Heart right ventricle (tissue), 16 donors: ENCODE measurements around the gene MRPL4. TPM values are rescaled to one million over a fixed set of nuclear protein-coding genes. Genes with fewer than 3 reads are reported as not detected.
A peak's percentile ranks its signal among the peaks of the same experiment; 100 is the strongest.
"Not testable (repeated sequence)": the region's sequence is repeated elsewhere in the genome, so short reads cannot be mapped to it uniquely, and the experiment has no call there.

ENCODE experiments used
- ATAC-seq, 8 donors: fragments of 200-7000 bp; cut with Tn5 transposase; one replicate each; pipeline ENCODE4 v1.9.1; 2020; ENCODE audit warnings: mild to moderate bottlenecking in 8 of 8, moderate library complexity in 8 of 8, moderate number of reproducible peaks in 1 of 8
- DNase-seq, 2 donors: peaks; one replicate each; pipeline ENCODE4 v3.0.0-alpha.2; 2020
- H3K27ac ChIP-seq, 10 donors: fragments of 200-600 bp; sonication (generic) in 2 of 10; one replicate each; pipeline versions ENCODE4 v1.5.0 to v1.8.0; 2020 to 2022; ENCODE audit warnings: mild to moderate bottlenecking in 3 of 10
- H3K27me3 ChIP-seq, 7 donors: fragments of 200-600 bp; one replicate each; pipeline ENCODE4 v1.8.0; 2021 to 2022; ENCODE audit warnings: mild to moderate bottlenecking in 2 of 7
- H3K36me3 ChIP-seq, 9 donors: fragments of 200-600 bp; sonication (generic) in 1 of 9; one replicate each; pipeline versions ENCODE4 v1.5.0 to v1.8.0; 2020 to 2022; ENCODE audit warnings: mild to moderate bottlenecking in 2 of 9
- H3K4me1 ChIP-seq, 9 donors: fragments of 200-600 bp; sonication (generic) in 1 of 9; one replicate each; pipeline versions ENCODE4 v1.5.0 to v1.8.0; 2020 to 2022; ENCODE audit warnings: mild to moderate bottlenecking in 4 of 9
- H3K4me3 ChIP-seq, 10 donors: fragments of 200-600 bp; sonication (generic) in 2 of 10; one replicate each; pipeline versions ENCODE4 v1.5.0 to v1.8.0; 2020 to 2022; ENCODE audit warnings: mild to moderate bottlenecking in 7 of 10, moderate library complexity in 2 of 10
- H3K9me3 ChIP-seq, 11 donors: fragments of 200-600 bp in 10 of 11; sonication (generic) in 2 of 11; one replicate each; pipeline versions ENCODE4 v1.5.0 to v1.8.0; 2013 to 2022; ENCODE audit warnings: mild to moderate bottlenecking in 2 of 11, control low read depth in 1 of 11, moderate library complexity in 1 of 11
- WGBS, 2 donors: extraction: QIAGEN DNeasy Blood & Tissue Kit; methylation state at CpG; one replicate each; pipeline ENCODE4 v1.1.7; 2013; ENCODE audit warnings: inconsistent platforms in 1 of 2; 5-methylcytosine and 5-hydroxymethylcytosine counted together
- intact Hi-C, 10 donors: fragments of 100-400 bp; cut with DNase I; formaldehyde crosslinking; loops; one replicate each; pipeline versions ENCODE4 v1.11.1 to v1.14.2; 2022
- polyA plus RNA-seq, 2 donors: library from polyadenylated mRNA; stranded (reverse); fragments of 200-250 nt; gene quantifications; one replicate each; pipeline ENCODE4 v1.2.3, GENCODE V29; 2013
- total RNA-seq, 10 donors: library from RNA; stranded (reverse); fragmentation: NEBNext Ultra II Directional in 3 of 10; extraction: Animal tissue kit (Norgen Biotek cat#: 25700) in 3 of 10; gene quantifications; one replicate each; pipeline versions ENCODE4 v1.2.1 to v1.2.4, GENCODE V29; 2021 to 2023
- TF ChIP-seq, protein P1 (sequence below), 9 donors: fragments of 200-600 bp; sonication (generic) in 2 of 9; IDR thresholded peaks; one replicate each; pipeline versions ENCODE4 v1.5.0 to v1.8.0; 2021 to 2022; ENCODE audit warnings: antibody characterized with exemption in 9 of 9, mild to moderate bottlenecking in 5 of 9, moderate library complexity in 1 of 9
- donor health status: Arrhythmogenic right ventricular cardiomyopathy.
- donor health status: ischemic (EF 13 %, LVEDD 7.1; RV severe dilation, severe dysfunction).
- donor health status: healthy with polysubstance abuse.
- donor health status: DM: no; HTN: yes; CAD: no.
- donor health status: DM: no; HTN: no; CAD: no.
- donor health status: ischemic (EF 25% LVEDD 6.9; RV normal size, moderate dysfunction).
- donor health status: ischemic (EF 25% LVEDD 5.7; RV mildly dilated, moderate dysfunction).
- donor health status: healthy.
- donor health status: DM: yes; HTN: yes; CAD: no.
- donor health status: Ischemic cardiomyopathy.
- donor health status: ischemic (EF 35%, LVEDD 5.7; RV mildly dilated, moderate dysfunction).
- donor health status: nonischemic (EF 11% LVEDD 7.7; RV severe dilation, severe dysfunction).
- donor health status: DM: yes; HTN: yes; CAD: no.
- donor health status: PGD.
- donor health status: ischemic (EF 29% LVEDD 5.4; RV normal size, mild dysfunction).
- donor health status: nonischemic (EF 23%, LVEDD 6.1; RV moderate dilation, normal function).

Gene MRPL4
- total and polyA plus RNA-seq, 12 donors: 29.0 to 101 (median 69.0) TPM

DNA sequence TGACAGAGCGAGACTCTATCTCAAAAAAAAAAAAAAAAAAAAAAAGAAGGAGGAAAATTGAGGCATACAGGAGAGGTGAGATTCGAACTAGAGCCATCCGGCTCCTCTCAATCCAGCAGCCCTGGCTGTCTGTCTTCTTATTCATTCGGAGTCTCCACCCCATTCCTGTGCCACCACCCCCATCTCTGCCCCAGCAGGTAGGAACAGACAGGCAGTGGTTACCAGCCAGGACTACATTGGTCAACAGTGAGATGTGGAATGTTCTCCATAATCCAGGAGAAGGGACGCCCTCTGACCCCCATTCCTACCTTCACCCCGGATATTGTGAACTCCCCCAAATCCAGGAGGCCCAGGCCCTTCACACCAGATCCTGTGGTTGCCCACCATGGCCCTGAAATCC, 14.3 kb upstream of the MRPL4 start:
- peaks cover 6 to 38% (median 28%) of the 10 kb centered on the region in 9 donors for H3K4me1 ChIP-seq
- no peaks in the 10 kb centered on the region for H3K36me3 ChIP-seq
- intact Hi-C loops: loop anchor here in 2 of 10 donors (5.0 to 10.0 kb wide), 2 partner anchors 45 to 123 kb away; partner anchors contain the start of genes DNMT1 (in 1 of the 2), EIF3G (in 1 of the 2) and P2RY11 (in 1 of the 2)
- peak overlapping the region in 7 of 10 donors; percentile 53 to 87 (median 83) for H3K27ac ChIP-seq
- H3K9me3 ChIP-seq: no peaks in the 10 kb centered on the region
- peak in 1 of 8 donors; percentile 4 for ATAC-seq
- 77 to 88% methylated on average over 6 of the region's 6 CpGs for WGBS, 2 donors
- TF ChIP-seq, protein P1, sequence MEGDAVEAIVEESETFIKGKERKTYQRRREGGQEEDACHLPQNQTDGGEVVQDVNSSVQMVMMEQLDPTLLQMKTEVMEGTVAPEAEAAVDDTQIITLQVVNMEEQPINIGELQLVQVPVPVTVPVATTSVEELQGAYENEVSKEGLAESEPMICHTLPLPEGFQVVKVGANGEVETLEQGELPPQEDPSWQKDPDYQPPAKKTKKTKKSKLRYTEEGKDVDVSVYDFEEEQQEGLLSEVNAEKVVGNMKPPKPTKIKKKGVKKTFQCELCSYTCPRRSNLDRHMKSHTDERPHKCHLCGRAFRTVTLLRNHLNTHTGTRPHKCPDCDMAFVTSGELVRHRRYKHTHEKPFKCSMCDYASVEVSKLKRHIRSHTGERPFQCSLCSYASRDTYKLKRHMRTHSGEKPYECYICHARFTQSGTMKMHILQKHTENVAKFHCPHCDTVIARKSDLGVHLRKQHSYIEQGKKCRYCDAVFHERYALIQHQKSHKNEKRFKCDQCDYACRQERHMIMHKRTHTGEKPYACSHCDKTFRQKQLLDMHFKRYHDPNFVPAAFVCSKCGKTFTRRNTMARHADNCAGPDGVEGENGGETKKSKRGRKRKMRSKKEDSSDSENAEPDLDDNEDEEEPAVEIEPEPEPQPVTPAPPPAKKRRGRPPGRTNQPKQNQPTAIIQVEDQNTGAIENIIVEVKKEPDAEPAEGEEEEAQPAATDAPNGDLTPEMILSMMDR (IDR thresholded peaks at IDR 0.05): no peak
- H3K4me3 ChIP-seq: no peak overlapping the region
- H3K27me3 ChIP-seq: no peaks in the 10 kb centered on the region
- DNase-seq: no peak

DNA sequence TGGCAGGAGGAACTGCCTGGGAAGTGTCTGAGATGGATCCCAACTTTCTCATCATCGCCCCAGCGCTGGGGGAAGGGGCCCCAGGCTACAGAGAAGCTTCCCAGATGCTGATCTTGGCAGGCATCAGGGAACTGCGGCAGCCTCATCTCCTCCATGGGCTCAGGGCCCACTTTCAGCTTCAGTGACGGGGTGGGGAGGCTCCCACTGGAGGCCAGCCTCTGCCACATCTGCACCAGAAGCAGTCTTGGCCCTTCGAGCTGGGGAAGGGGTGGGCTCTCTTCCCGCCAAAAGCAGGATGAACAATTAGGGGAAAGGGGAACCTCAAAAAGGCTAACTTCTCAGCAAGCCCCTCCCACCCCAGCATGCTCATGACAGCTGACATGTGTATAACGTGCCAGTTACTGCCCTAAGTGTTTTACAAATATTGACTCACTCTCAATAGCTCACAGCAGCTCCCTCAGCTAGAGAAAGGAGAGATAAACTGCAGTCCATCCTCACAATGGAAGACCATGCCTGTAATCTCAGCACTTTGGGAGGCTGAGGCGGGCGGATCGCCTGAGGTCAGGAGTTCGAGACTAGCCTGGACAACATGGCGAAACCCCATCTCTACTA, 13.7 kb upstream of the MRPL4 start:
- peak; percentile 65 to 71 for DNase-seq
- 56% methylated on average over 12 of the region's 12 CpGs for WGBS, 2 donors
- Histone ChIP-seq H3K4me1 (peaks cover 6 to 38% (median 28%) of the 10 kb centered on the region in 9 donors), H3K27ac (peak overlapping the region in 7 of 10 donors; percentile 40 to 87 (median 83)), H3K36me3 (no peaks in the 10 kb centered on the region), H3K4me3 (no peak overlapping the region), H3K9me3 (no peaks in the 10 kb centered on the region), H3K27me3 (no peaks in the 10 kb centered on the region)
- TF ChIP-seq, protein P1 (IDR thresholded peaks at IDR 0.05): no peak
- intact Hi-C loops: loop anchor here in 2 of 10 donors (5.0 to 10.0 kb wide), 2 partner anchors 46 to 123 kb away; partner anchors contain the start of genes DNMT1 (in 1 of the 2), EIF3G (in 1 of the 2) and P2RY11 (in 1 of the 2)
- peak; percentile 26 to 77 (median 49) for ATAC-seq

DNA sequence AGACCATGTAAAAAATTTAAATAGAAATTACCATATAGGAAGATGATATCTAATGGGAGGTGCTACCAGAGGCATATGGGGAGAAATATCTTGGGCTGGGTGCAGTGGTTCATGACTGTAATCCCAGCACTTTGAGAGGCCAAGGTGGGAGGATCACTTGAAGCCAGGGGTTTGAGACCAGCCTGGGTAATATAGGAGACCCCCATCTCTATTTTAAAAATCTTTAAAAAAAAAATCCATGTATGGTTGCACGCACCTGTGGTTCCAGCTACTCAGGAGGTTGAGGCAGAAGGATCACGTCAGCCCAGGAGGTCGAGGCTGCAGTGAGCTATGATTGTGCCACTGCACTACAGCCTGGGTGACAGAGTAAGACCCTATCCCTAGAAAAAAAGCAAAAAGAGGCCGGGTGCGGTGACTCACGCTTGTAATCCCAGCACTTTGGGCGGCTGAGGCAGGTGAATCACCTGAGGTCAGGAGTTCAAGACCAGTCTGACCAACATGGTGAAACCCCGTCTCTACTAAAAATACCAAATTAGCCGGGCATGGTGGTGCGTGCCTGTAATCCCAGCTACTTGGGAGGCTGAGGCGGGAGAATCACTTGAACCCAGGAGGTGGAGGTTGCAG, 10.1 kb upstream of the MRPL4 start:
- H3K9me3 ChIP-seq, H3K36me3 ChIP-seq, DNase-seq, ATAC-seq, H3K27me3 ChIP-seq, H3K4me3 ChIP-seq, H3K27ac ChIP-seq: not testable (repeated sequence)
- intact Hi-C loops: loop anchor here in 2 of 10 donors (10.0 kb wide), 1 partner anchor 47 kb away; the partner anchor contains the start of gene DNMT1 (in 2 of the 2)
- WGBS, 2 donors: 96 to 98% methylated on average over 10 to 11 of the region's 11 CpGs
- peaks cover 0 to 18% (median 13%) of the 10 kb centered on the region in 9 donors for H3K4me1 ChIP-seq

DNA sequence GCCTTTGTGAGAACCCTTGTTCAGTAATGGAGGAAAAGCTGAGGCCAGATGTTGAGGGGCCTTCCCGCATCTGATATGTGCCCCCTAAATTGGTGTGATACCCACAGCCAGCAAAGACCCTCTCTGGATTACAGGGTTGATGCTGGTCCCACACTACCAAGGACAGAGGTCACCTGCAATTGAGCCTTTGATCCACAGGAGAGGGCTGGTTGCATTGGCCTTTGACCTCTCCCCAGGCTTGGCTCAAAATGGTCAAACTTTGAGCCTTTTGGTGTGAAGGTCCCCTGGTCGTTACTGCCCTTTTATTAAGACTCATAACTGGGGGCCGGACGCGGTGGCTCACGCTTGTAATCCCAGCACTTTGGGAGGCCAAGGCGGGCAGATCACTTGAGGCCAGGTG, 8.4 kb upstream of the MRPL4 start:
- Histone ChIP-seq H3K4me1 (peaks cover 0 to 2% (median 0%) of the 10 kb centered on the region in 9 donors), H3K4me3 (no peak overlapping the region), H3K36me3 (no peaks in the 10 kb centered on the region), H3K9me3 (no peaks in the 10 kb centered on the region), H3K27me3 (no peaks in the 10 kb centered on the region), H3K27ac (no peak overlapping the region)
- WGBS, 2 donors: 95 to 96% methylated on average over 7 of the region's 7 CpGs
- intact Hi-C loops: loop anchor here in 2 of 10 donors (10.0 kb wide), 1 partner anchor 49 kb away; the partner anchor contains the start of gene DNMT1 (in 2 of the 2)
- ATAC-seq (no peak), DNase-seq (no peak)
- TF ChIP-seq, protein P1 (IDR thresholded peaks at IDR 0.05): no peak
